ENCODE data around the gene LMBR1L.
"Not testable (repeated sequence)": the region's sequence is repeated elsewhere in the genome, so short reads cannot be mapped to it uniquely, and the experiment has no call there.

Gene LMBR1L, protein sequence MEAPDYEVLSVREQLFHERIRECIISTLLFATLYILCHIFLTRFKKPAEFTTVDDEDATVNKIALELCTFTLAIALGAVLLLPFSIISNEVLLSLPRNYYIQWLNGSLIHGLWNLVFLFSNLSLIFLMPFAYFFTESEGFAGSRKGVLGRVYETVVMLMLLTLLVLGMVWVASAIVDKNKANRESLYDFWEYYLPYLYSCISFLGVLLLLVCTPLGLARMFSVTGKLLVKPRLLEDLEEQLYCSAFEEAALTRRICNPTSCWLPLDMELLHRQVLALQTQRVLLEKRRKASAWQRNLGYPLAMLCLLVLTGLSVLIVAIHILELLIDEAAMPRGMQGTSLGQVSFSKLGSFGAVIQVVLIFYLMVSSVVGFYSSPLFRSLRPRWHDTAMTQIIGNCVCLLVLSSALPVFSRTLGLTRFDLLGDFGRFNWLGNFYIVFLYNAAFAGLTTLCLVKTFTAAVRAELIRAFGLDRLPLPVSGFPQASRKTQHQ

DNA sequence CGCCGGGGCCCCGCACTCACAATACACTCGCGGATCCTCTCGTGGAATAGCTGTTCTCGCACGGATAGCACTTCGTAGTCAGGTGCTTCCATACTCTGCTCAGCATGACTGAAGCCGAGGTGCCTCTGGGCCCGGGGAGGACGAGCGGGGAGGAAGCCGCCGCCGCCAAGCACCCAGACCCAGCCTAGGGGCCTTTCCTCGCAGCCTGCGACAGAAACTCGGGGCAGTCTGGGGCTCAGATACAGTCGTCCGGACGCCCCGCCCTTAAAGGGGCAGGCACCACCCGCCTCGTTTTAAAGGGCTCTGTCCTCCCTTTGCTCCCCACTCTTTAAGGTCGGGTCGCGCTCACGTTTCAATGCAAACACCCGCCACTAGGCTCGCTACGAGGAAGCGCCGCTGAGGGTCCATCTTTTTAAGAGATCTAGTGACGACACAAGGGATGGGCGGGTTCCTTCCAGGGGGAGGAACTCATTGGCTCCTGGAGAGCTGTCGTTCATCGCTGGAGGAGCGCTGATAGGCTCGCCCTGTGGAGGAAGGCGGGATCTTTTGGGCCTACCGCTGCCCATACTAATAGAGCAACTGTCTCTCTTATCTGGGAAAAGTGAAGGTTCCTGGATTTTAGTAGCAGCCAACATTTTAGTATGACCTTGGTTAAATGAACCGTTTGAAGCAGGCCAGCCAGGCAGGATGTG lies at the start of gene LMBR1L:
Gene LMBR1L, minus strand, starts transcription at position 384 of the 692 bp plus-strand sequence. Its CDS starts 292 bp downstream, at position 92.
- DNase-seq, result peak; percentile 90

DNA sequence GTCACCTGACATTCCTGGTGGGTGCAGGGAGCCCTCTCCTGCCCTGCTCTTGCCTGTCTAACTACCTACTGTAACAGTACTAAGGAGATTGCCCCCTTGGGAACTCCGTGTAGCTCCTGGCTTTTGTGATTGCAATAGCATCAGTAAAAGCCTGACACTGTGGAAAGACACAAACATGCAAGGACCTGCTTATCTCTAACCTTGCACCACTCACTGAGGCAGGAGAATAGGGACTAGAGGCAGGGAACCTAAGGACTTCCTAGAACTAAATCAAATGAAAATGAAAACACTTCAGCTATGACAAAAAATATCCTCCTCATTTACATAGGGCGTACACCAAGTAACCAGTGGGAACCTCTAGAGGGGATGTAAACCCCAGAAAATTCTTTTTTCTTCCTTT lies 49.8 kb upstream of the LMBR1L start:
- no peak for DNase-seq

DNA sequence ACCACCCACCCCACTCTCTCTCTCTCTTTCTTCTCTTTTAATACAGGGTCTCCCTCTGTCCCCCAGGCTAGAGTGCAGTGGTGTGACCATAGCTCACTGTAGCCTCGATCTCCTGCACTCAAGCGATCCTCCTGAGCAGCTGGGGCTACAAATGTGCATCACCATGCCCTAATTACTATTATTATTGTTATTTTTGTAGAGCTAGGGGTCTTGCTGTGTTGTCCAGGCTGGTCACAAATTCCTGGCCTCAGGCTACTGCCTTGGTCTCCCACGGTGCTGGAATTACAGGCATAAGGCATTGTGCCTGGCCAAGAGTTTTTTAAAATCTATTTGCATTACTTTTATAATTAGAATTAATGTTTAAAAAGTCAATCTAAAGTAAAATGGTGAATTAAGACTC lies 43.6 kb upstream of the LMBR1L start:
- DNase-seq, result no peak

DNA sequence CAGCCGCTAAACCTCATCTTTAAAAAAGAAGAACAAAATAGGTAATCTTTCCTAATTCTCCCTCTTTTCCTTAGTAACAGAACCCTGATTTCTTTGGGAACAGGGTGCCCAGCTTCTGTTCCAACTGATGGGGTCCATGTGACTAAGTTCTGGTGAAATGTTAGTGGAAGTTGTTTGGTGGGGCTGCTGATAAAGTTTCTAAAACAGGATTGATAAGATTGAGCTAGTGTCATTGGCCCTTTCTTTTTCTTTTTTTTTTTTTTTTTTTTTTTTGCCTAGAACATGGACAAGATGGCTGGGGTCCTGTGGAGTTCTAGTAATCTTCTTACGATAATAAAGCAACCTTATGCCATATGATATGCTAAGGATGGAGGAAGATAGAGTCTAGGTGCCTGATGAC lies 36.7 kb upstream of the LMBR1L start:
- DNase-seq, result no peak

GRCh38 chr12:49146406-49146805 lies 35.8 kb upstream of the LMBR1L start:
- DNase-seq, result no peak

DNA sequence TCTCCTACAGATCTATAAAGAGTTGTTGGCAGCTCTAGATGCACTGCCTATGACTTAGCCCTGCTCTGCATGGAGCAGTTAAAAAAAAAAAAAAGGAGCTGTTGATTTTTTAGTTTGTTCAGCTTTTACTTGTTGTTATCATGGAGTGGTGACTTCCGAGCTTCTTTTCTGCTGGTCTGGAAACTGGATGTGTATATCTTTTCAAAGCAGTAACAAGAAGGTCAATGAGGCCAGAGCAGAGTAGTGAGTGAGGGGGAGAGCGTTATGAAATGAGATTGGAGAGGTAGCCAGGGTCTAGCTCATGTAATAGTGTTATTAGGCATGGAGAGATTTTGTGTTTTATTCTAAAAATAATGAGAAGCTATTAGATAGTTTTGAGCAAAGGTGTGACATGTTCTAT lies 33.7 kb upstream of the LMBR1L start:
- no peak for DNase-seq

- no peak for DNase-seq
Observed at GRCh38 chr12:49138999-49139398, 28.4 kb upstream of the LMBR1L start.

DNA sequence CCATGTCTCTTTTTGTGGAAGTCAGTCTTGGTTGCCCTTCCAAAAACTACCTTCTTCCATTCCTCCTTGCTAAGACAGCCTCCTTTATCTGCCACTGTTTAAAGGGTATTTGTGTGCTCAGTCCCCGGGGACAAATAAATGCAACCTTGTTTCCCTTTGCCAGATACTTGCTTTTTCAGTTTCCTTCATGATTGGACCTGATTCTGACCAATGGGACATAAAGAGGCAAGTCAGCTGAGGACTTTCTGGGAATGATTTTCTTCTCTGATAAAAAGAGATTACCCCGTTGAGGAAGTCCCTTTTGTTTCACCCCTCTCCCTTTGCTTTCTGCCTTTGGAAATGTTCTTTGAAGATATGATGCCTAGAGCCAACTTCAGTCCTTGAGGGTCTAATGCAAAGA lies 27.9 kb upstream of the LMBR1L start:
- no peak for DNase-seq

GRCh38 chr12:49137476-49137875 lies 26.8 kb upstream of the LMBR1L start:
- DNase-seq, result no peak

DNA sequence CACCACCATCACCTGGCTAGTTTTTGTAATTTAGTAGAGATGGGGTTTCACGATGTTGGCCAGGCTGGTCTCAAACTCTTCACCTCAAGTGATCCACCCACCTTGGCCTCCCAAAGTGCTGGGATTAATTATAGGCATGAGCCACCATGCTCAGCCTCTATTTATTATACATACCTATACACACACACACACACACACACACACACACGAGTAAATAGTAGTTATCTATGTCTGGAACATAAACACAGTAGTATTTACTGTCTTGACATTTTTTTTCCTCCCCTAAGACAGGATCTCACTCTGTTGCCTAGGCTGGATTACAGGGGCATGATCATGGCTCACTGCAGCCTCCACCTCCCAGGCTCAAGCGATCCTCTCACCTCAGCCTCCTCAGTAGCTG lies 26.4 kb upstream of the LMBR1L start:
- not testable (repeated sequence) for DNase-seq

- no peak for DNase-seq
Observed at GRCh38 chr12:49133590-49133989, 22.9 kb upstream of the LMBR1L start.

DNA sequence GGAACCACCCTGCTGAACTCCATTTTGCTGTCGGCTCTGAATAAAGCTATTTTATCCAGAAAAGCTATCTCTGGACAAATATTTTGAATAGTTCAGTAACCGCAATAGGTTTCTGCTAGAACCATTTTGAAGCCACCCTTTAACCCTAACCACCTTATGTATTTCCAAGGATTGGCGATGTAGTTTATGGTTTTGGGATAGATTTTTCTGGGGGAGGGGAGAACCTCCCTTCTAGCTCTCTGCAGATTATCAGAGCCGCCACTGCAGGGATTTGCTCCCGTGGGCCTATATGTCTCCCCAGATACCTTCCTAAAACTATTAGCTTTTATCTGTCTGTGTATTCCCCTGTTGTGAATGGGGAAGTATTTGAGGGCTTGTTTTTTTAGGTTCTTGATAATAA lies 22.4 kb upstream of the LMBR1L start:
- no peak for DNase-seq

- no peak for DNase-seq
Observed at GRCh38 chr12:49131894-49132461, 21.3 kb upstream of the LMBR1L start.

DNA sequence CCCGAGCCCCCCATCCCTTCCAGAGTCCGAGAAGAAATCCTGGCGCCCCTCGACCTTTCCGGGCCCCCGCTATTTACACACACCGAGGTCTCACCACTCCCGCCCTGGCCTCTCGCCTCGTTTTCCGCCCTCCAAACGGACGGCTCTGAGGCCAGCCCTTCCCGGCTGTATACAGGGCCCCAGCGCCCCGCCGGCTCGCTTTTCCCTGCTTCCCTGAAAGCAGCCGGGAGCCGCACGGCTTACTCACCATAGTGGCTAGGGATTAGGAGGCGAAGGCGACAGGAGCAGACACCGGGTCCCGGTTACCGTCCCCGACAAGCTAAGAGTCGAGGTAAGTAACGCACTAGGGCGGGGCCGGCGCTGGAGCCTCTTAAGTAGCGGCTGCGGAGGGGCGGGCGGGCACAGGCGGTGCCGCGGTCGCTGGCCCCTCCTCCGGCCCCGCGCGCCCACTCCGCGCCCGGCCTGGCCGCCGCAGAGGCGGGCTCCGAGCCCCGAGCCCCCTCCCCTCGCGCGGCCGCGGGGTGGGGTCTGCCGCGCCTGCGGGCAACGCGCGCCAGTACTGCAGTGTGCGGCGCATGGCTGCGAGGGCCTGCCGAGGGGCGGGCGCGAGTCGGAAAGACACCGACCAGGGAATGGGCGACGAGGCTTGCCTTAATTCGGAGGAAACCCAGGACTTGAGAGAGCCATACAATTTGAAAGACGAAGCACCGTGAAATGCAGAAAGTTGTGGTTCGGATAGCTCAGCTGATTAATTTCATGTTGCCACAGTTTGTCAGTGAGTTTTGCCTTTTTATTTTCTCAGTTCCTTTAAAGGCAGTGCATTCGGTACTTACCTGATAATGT lies 20.6 kb upstream of the LMBR1L start, which contains the start of gene TUBA1B:
Gene TUBA1B, minus strand, starts transcription at position 345 of the 843 bp plus-strand sequence. Its CDS starts 95 bp downstream, at position 250.
- DNase-seq, result peak; percentile 51

- peak; percentile 54 for DNase-seq
Observed at GRCh38 chr12:49130151-49131050, 19.8 kb upstream of the LMBR1L start.

DNA sequence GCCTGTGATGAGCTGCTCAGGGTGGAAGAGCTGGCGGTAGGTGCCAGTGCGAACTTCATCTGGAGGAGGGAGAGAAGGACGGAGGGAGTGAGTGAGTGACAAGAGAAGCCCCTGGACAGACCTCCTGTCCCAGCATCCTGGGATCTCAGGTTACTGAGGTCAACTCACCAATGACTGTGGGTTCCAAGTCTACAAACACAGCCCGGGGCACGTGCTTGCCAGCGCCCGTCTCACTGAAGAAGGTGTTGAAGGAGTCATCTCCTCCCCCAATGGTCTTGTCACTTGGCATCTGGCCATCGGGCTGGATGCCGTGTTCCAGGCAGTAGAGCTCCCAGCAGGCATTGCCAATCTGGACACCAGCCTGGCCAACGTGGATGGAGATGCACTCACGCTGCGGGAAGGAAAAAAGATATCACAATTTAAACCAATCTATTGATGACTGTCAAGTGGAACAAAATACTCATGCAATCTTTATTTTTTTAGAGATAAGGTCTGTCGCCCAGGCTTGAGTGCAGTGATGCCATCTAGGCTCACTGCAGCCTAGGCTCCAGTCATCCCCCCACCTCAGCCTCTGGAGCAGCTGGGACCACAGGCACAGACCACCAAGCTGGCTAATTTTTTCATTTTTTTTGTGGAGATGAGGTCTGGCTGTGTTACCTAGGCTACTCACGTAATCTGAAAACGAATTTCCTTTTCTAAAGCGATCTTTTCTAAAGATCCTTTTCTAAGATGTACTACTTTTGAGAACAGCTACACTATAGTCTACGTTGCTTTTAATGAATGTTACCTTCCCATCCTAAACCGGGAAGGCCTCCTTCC lies 18.9 kb upstream of the LMBR1L start:
- no peak for DNase-seq

GRCh38 chr12:49127971-49128370 lies 17.3 kb upstream of the LMBR1L start:
- DNase-seq, result not testable (repeated sequence)

DNA sequence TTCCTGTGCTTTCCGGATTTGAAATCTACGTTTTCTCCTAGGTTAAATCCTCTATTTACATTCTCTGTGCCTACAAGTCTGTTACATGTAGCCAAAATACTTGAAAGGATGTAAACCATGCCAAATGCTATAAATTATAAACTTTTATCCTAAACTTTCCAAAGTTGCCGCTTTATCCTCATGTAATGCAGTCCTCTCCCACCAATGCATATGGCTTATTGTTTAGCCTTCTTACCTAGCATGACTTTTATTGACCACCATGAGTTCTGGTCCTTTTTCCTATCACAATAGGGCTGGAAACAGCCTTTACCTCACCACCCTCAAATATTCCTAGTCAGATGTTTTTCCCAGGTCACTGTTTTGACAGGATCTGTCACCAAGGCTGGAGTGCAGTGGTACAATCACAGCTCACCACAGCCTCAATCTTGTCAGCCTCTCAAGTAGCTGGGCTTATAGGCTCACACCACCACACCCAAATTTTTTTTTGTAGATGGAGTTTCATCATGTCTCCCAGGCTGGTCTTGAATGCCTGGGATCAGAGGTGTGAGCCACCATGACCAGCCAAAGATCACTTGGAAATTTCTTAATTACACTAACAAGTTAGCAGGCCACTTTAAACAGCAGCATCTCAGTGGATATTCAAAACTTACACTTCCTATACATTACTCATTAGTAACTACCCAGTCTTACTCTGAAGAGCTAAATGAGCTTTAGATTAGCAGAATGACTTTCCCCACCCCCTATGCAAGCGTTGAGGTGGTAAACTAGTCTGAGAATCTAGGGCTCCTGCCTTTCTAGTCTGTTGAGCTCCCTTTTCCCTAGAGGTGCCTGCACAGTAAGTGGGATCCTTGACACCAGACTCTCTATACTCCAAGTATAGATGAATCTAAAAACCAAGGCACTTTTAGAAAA lies 16.5 kb upstream of the LMBR1L start:
- DNase-seq, result no peak

GRCh38 chr12:49121047-49121696 lies 10.5 kb upstream of the LMBR1L start:
- peak; percentile 15 for DNase-seq

All from DMS 273 treated with DMSO at 0.1 percent for 48 hours (cell line).